K562 (cell line): ENCODE measurements around the gene RFPL1. TPM values are rescaled to one million over a fixed set of nuclear protein-coding genes. Genes with fewer than 3 reads are reported as not detected.

Experiments
- ATAC-seq: fragments of 200-7000 bp; cut with Tn5 transposase; 3 replicates; pipeline ENCODE4 v1.9.1; 2020; ENCODE audit warnings: moderate library complexity
- BruUV-seq: library from RNA; stranded (reverse); fragments of 400-500 nt; replicated peaks from 2 replicates; lab custom pipeline; 2021; lab: Mats Ljungman, UMichigan
- CTCF ChIA-PET: fragments of 300-600 bp; formaldehyde crosslinking; extraction: SDS; loops from one replicate; lab custom pipeline; 2021; ENCODE audit warnings: low intra/inter-chr PET ratio; lab: Yijun Ruan, JAX
- POLR2A ChIA-PET: fragments of 300-600, 350-650 bp; sonication (Branson Sonifier 250); formaldehyde crosslinking; extraction: SDS; loops from one replicate; lab custom pipeline; 2021; ENCODE audit warnings: antibody characterized with exemption, inconsistent platforms; lab: Yijun Ruan, JAX
- DNase-seq, 4 experiments: peaks; one replicate each; pipeline versions ENCODE4 v3.0.0 to v3.0.0-alpha.2; 2011 to 2018; ENCODE audit warnings: low spot score in 3 of 4, mixed read lengths in 3 of 4; ENCODE audit errors: extremely low read depth in 1 of 4
- FAIRE-seq: peaks from 2 replicates; lab custom pipeline; 2011; peaks lifted over from hg19 to GRCh38; lab: Jason Lieb, UNC
- H2AFZ ChIP-seq: 2 replicates; pipeline ENCODE4 v1.6.0; 2011; ENCODE audit warnings: low read depth, low read length, control low read depth, inconsistent platforms
- H3K27ac ChIP-seq: fragments of 200-600 bp; 3 replicates; pipeline ENCODE4 v1.8.0; 2011; ENCODE audit warnings: low read depth, mild to moderate bottlenecking, control low read depth, inconsistent platforms, low read length, moderate library complexity, mixed read lengths; ENCODE audit errors: extremely low read depth
- H3K27me3 ChIP-seq, 2 experiments: fragments of 300-600 bp in 1 of 2; 2 replicates in 1 of 2; 3 replicates in 1 of 2; pipeline versions ENCODE4 v1.6.0 to v1.8.0; 2011; ENCODE audit warnings: inconsistent platforms in 2 of 2, low read length in 2 of 2, mild to moderate bottlenecking in 1 of 2, mixed read lengths in 1 of 2, moderate library complexity in 1 of 2; ENCODE audit not compliant: control insufficient read depth in 2 of 2, insufficient read depth in 2 of 2
- H3K36me3 ChIP-seq: fragments of 300-600 bp; 3 replicates; pipeline ENCODE4 v1.8.0; 2011; ENCODE audit warnings: mild to moderate bottlenecking, low read length, inconsistent platforms; ENCODE audit not compliant: control insufficient read depth, insufficient read depth
- H3K4me1 ChIP-seq, 2 experiments: fragments of 200-600 bp in 1 of 2; replicated peaks in 1 of 2; 2 replicates in 1 of 2; 3 replicates in 1 of 2; pipeline versions ENCODE4 v1.5.1 to v1.8.0; 2011; ENCODE audit warnings: inconsistent platforms in 2 of 2, low read length in 2 of 2, mild to moderate bottlenecking in 1 of 2, mixed read lengths in 1 of 2, moderate library complexity in 1 of 2; ENCODE audit not compliant: control insufficient read depth in 2 of 2, insufficient read depth in 2 of 2
- H3K4me2 ChIP-seq: 2 replicates; pipeline ENCODE4 v1.6.1; 2011; ENCODE audit warnings: low read length, control low read depth, inconsistent platforms, mixed read lengths; ENCODE audit not compliant: insufficient read depth
- H3K4me3 ChIP-seq: fragments of 200-600 bp; sonication (generic), shearing (Covaris generic); 2 replicates; pipeline ENCODE4 v1.5.1; 2016; ENCODE audit warnings: control low read depth, inconsistent platforms
- H3K79me2 ChIP-seq: fragments of 200-600 bp; 3 replicates; pipeline ENCODE4 v1.8.0; 2011; ENCODE audit warnings: low read length, inconsistent platforms; ENCODE audit not compliant: control insufficient read depth, insufficient read depth
- H3K9ac ChIP-seq, 2 experiments: 2 replicates each; pipeline versions ENCODE4 v1.6.0 to v1.6.1; 2011; ENCODE audit warnings: low read depth in 2 of 2, low read length in 2 of 2, control low read depth in 1 of 2, inconsistent platforms in 1 of 2, mild to moderate bottlenecking in 1 of 2, mixed read lengths in 1 of 2; ENCODE audit not compliant: insufficient read depth in 1 of 2
- H3K9me1 ChIP-seq: one replicate; pipeline ENCODE4 v1.6.0; 2011; ENCODE audit warnings: inconsistent platforms, mild to moderate bottlenecking, low read length, moderate library complexity; ENCODE audit not compliant: control insufficient read depth, insufficient read depth
- H3K9me3 ChIP-seq: replicated peaks from 2 replicates; pipeline ENCODE4 v1.5.1; 2011; ENCODE audit warnings: low read depth, low read length, inconsistent platforms; ENCODE audit not compliant: control insufficient read depth, insufficient read depth
- H4K20me1 ChIP-seq: replicated peaks from 2 replicates; pipeline ENCODE4 v1.6.1; 2011; ENCODE audit warnings: low read length, inconsistent platforms, mixed read lengths; ENCODE audit not compliant: control insufficient read depth, insufficient read depth
- C11orf30 ChIP-seq: fragments of 450-650 bp; IDR thresholded peaks from 2 replicates; pipeline ENCODE4 v1.6.1; 2016; ENCODE audit warnings: low read depth, mild to moderate bottlenecking
- CEBPG ChIP-seq, 3 experiments: fragments of 200-800 bp in 1 of 3; sonication (Bioruptor generic) in 1 of 3; sonication (generic) in 1 of 3; formaldehyde crosslinking in 1 of 3; IDR thresholded peaks in 2 of 3; conservative IDR thresholded peaks in 1 of 3; 2 replicates each; pipeline versions ENCODE4 v1.6.1 to v1.8.0; 2016 to 2022; ENCODE audit warnings: missing compliant biosample characterization in 2 of 3, missing genetic modification characterization in 2 of 3, mild to moderate bottlenecking in 1 of 3, missing genetic modification reagents in 1 of 3
- EZH2 ChIP-seq: IDR thresholded peaks from 2 replicates; pipeline ENCODE4 v1.6.1; 2012; ENCODE audit warnings: low read depth, mild to moderate bottlenecking, inconsistent platforms, low read length, borderline replicate concordance
- HDAC1 ChIP-seq, 2 experiments: fragments of 450-650 bp; IDR thresholded peaks; 2 replicates each; pipeline ENCODE4 v1.6.1; 2016 to 2017; ENCODE audit warnings: inconsistent platforms in 1 of 2, mild to moderate bottlenecking in 1 of 2, moderate library complexity in 1 of 2
- KDM4B ChIP-seq, 2 experiments: fragments of 450-650 bp in 1 of 2; sonication (generic) in 1 of 2; IDR thresholded peaks; 2 replicates each; pipeline ENCODE4 v1.6.1; 2016 to 2017; ENCODE audit warnings: borderline replicate concordance in 2 of 2, antibody characterized with exemption in 1 of 2, low read depth in 1 of 2, mild to moderate bottlenecking in 1 of 2
- MAFF ChIP-seq: IDR thresholded peaks from 2 replicates; pipeline ENCODE4 v1.6.1; 2012; ENCODE audit warnings: low read length, improper control_type of control experiment
- MAFG ChIP-seq: fragments of 450-650 bp; conservative IDR thresholded peaks from 2 replicates; pipeline ENCODE4 v1.6.1; 2016; ENCODE audit warnings: missing genetic modification characterization, missing compliant biosample characterization
- MAFK ChIP-seq: IDR thresholded peaks from 2 replicates; pipeline ENCODE4 v1.6.1; 2011; ENCODE audit warnings: low read length, improper control_type of control experiment
- NFE2 ChIP-seq: IDR thresholded peaks from 2 replicates; pipeline ENCODE4 v1.6.1; 2014; ENCODE audit warnings: antibody characterized with exemption, low read depth
- ZNF121 ChIP-seq: sonication (generic); formaldehyde crosslinking; conservative IDR thresholded peaks from 2 replicates; pipeline ENCODE4 v1.8.0; 2022; ENCODE audit warnings: missing genetic modification reagents
- ZNF217 ChIP-seq: sonication (generic); formaldehyde crosslinking; IDR thresholded peaks from 2 replicates; pipeline ENCODE4 v1.8.0; 2022; ENCODE audit warnings: mild to moderate bottlenecking, missing genetic modification reagents
- ZNF316 ChIP-seq: fragments of 450-650 bp; IDR thresholded peaks from 2 replicates; pipeline ENCODE4 v1.6.1; 2016
- ZNF354B ChIP-seq: fragments of 250-450 bp; sonication (Bioruptor Pico); IDR thresholded peaks from 2 replicates; pipeline ENCODE4 v1.4.0; 2020
- ZNF384 ChIP-seq: IDR thresholded peaks from 2 replicates; pipeline ENCODE4 v1.6.1; 2012; ENCODE audit warnings: low read depth, low read length, improper control_type of control experiment
- WGBS: fragments of 100-300 bp; shearing (Covaris generic); methylation state at CpG from one replicate; pipeline ENCODE4 v1.1.6; 2016; ENCODE audit warnings: low coverage, mixed read lengths; ENCODE audit not compliant: insufficient coverage; ENCODE audit errors: missing lambda C conversion rate; 5-methylcytosine and 5-hydroxymethylcytosine counted together
- in situ Hi-C: fragments of 300-500 bp; cut with MboI; formaldehyde crosslinking; loops from 4 replicates; pipeline ENCODE4 v1.15.0; 2018; ENCODE audit warnings: inconsistent platforms, mixed read lengths
- intact Hi-C: fragments of 100-400 bp; cut with micrococcal nuclease; formaldehyde crosslinking; loops from 2 replicates; pipeline ENCODE4 v1.14.2; 2022
- polyA plus RNA-seq, 8 experiments: library from polyadenylated mRNA; depleted of rRNA in 4 of 8; stranded (reverse) in 5 of 8; unstranded in 3 of 8; fragments of >200 nt; fragmentation: Nextera tagmentation in 2 of 8; fragmentation: Illumina TruSeq in 1 of 8; extraction: Ambion mirVana in 2 of 8; extraction: Trizol in 1 of 8; gene quantifications; 2 replicates each; pipeline versions ENCODE4 v1.2.1 to v1.2.3, GENCODE V29; 2011 to 2014; ENCODE audit warnings: inconsistent platforms in 1 of 8, missing spikeins in 1 of 8
- total RNA-seq, 7 experiments: library from RNA; depleted of rRNA in 6 of 7; stranded (reverse); fragments of >200 nt in 6 of 7; fragmentation: Illumina TruSeq in 2 of 7; extraction: Trizol in 2 of 7; gene quantifications; 2 replicates each; pipeline versions ENCODE4 v1.2.1 to v1.2.3, GENCODE V29; 2011 to 2021; ENCODE audit warnings: low replicate concordance in 1 of 7
- TF ChIP-seq, protein P1 (sequence below): sonication (generic); formaldehyde crosslinking; IDR thresholded peaks from 2 replicates; pipeline ENCODE4 v1.8.0; 2022; ENCODE audit warnings: mild to moderate bottlenecking, missing genetic modification reagents, borderline replicate concordance
- TF ChIP-seq, protein P2 (sequence below): sonication (generic); formaldehyde crosslinking; IDR thresholded peaks from 2 replicates; pipeline ENCODE4 v1.8.1; 2023; ENCODE audit warnings: mild to moderate bottlenecking, missing genetic modification reagents

RFPL1 gene
- total and polyA plus RNA-seq, 9 of the 15 experiments (the other 6 are each of a cell fraction or from before 2014, with no cell fraction given) = not detected

DNA sequence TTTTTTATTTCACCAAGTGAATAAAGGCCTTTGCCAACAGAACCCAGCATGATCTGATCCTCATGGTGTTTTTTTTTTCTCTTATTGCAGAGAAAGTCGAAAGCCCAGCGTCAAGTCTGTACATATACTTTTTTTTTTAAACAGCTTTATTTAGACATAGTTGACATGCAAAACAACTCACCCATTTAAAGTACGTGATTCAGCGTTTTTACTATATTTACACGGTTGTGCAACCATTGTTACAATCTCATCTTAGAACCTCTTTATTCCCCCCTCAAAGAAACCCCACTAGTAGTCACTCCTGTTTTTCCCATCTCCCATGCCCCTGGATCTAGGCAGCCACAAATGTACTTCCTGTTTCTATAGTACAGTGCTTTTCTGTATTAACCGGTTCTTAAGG lies 29.4 kb upstream of the RFPL1 start:
- ChIA-PET CTCF (interaction anchor here (0.7 kb wide), 1 partner anchor 14 kb away, joined by 3 read pairs; no protein-coding TSS in a partner anchor), POLR2A (no interaction called here)
- no peak overlapping the region; the same call in 1 of the 2 replicates for H3K4me2 ChIP-seq
- H3K27ac ChIP-seq = no peak overlapping the region
- H3K9ac ChIP-seq = no peak overlapping the region
- H3K4me3 ChIP-seq = no peak overlapping the region
- no peaks in the 10 kb centered on the region; a peak in 2 of 5 replicates for H3K4me1 ChIP-seq
- WGBS = 7% methylated on average over 6 of the region's 6 CpGs
- H2AFZ ChIP-seq = peak overlapping the region; percentile 67
- no peaks in the 10 kb centered on the region for H3K27me3 ChIP-seq
- BruUV-seq = no TSS peak
- FAIRE-seq (no peak), DNase-seq (no peak), ATAC-seq (no peak)
- H3K36me3 ChIP-seq = no peaks in the 10 kb centered on the region
- H3K9me3 ChIP-seq = no peaks in the 10 kb centered on the region
- H4K20me1 ChIP-seq = no peaks in the 10 kb centered on the region
- no peaks in the 10 kb centered on the region for H3K9me1 ChIP-seq
- no peaks in the 10 kb centered on the region for H3K79me2 ChIP-seq
- intact Hi-C loops = no loop called here
- in situ Hi-C loops = no loop called here
- TF ChIP-seq EZH2 = no peak
- no peak for TF ChIP-seq HDAC1 (IDR thresholded peaks at IDR 0.05)
- TF ChIP-seq, protein P1, sequence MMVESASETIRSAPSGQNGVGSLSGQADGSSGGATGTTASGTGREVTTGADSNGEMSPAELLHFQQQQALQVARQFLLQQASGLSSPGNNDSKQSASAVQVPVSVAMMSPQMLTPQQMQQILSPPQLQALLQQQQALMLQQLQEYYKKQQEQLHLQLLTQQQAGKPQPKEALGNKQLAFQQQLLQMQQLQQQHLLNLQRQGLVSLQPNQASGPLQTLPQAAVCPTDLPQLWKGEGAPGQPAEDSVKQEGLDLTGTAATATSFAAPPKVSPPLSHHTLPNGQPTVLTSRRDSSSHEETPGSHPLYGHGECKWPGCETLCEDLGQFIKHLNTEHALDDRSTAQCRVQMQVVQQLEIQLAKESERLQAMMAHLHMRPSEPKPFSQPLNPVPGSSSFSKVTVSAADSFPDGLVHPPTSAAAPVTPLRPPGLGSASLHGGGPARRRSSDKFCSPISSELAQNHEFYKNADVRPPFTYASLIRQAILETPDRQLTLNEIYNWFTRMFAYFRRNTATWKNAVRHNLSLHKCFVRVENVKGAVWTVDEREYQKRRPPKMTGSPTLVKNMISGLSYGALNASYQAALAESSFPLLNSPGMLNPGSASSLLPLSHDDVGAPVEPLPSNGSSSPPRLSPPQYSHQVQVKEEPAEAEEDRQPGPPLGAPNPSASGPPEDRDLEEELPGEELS = no peak
- no peak for TF ChIP-seq ZNF354B
- no peak for TF ChIP-seq CEBPG (CRISPR knock-in tag; IDR thresholded peaks at IDR 0.05)
- TF ChIP-seq CEBPG (tag; conservative IDR thresholded peaks at IDR 0.05 in 1 of 2, IDR thresholded peaks at IDR 0.05 in 1 of 2) = peak in 1 of 2 experiments; percentile 39; a peak in 1 of 4 replicates
- TF ChIP-seq ZNF316 = peak; percentile 71
- no peak for TF ChIP-seq KDM4B (IDR thresholded peaks at IDR 0.05; ENCODE audit: borderline replicate concordance in 2 of 2, low read depth in 1 of 2)
- TF ChIP-seq ZNF384 = peak; percentile 94
- no peak for TF ChIP-seq ZNF121 (CRISPR knock-in tag)
- peak; percentile 13; the same call in 1 of the 2 replicates for TF ChIP-seq MAFF
- TF ChIP-seq MAFK = peak; percentile 32; the same call in 1 of the 2 replicates
- peak; percentile 62 for TF ChIP-seq C11orf30
- TF ChIP-seq MAFG (tag) = peak; percentile 76
- no peak for TF ChIP-seq ZNF217 (CRISPR knock-in tag)
- TF ChIP-seq, protein P2, sequence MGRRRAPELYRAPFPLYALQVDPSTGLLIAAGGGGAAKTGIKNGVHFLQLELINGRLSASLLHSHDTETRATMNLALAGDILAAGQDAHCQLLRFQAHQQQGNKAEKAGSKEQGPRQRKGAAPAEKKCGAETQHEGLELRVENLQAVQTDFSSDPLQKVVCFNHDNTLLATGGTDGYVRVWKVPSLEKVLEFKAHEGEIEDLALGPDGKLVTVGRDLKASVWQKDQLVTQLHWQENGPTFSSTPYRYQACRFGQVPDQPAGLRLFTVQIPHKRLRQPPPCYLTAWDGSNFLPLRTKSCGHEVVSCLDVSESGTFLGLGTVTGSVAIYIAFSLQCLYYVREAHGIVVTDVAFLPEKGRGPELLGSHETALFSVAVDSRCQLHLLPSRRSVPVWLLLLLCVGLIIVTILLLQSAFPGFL (CRISPR knock-in tag) = no peak
- peak; percentile 74 for TF ChIP-seq NFE2
